Kidney epithelial cell (primary cell): Measurements from ENCODE around the gene BIK. TPM values are rescaled to one million over a fixed set of nuclear protein-coding genes. Genes with fewer than 3 reads are reported as not detected.

Experiments used
- DNase-seq: peaks from one replicate; pipeline ENCODE4 v3.0.0-alpha.2; 2010; ENCODE audit warnings: low read depth
- H3K27me3 ChIP-seq: 2 replicates; pipeline ENCODE4 v1.6.0; 2011; ENCODE audit warnings: low read length; ENCODE audit not compliant: control insufficient read depth, insufficient read depth
- H3K36me3 ChIP-seq: 2 replicates; pipeline ENCODE4 v1.5.1; 2011; ENCODE audit warnings: low read length; ENCODE audit not compliant: control insufficient read depth, insufficient read depth
- H3K4me3 ChIP-seq: 2 replicates; pipeline ENCODE4 v1.5.1; 2011; ENCODE audit warnings: low read depth, mild to moderate bottlenecking, control low read depth, low read length
- total RNA-seq: library from RNA; depleted of rRNA; stranded (reverse); fragments of >200 nt; gene quantifications from 2 replicates; pipeline ENCODE4 v1.2.3, GENCODE V29; 2015
- TF ChIP-seq, protein P1 (sequence below): IDR thresholded peaks from 2 replicates; pipeline ENCODE4 v1.5.1; 2011; ENCODE audit warnings: mild to moderate bottlenecking, moderate library complexity, low read length, control low read depth, inconsistent platforms; ENCODE audit not compliant: insufficient read depth, poor library complexity, severe bottlenecking

The BIK gene
- total RNA-seq, 1 donor from 2014 or later: 31.3 TPM

DNA sequence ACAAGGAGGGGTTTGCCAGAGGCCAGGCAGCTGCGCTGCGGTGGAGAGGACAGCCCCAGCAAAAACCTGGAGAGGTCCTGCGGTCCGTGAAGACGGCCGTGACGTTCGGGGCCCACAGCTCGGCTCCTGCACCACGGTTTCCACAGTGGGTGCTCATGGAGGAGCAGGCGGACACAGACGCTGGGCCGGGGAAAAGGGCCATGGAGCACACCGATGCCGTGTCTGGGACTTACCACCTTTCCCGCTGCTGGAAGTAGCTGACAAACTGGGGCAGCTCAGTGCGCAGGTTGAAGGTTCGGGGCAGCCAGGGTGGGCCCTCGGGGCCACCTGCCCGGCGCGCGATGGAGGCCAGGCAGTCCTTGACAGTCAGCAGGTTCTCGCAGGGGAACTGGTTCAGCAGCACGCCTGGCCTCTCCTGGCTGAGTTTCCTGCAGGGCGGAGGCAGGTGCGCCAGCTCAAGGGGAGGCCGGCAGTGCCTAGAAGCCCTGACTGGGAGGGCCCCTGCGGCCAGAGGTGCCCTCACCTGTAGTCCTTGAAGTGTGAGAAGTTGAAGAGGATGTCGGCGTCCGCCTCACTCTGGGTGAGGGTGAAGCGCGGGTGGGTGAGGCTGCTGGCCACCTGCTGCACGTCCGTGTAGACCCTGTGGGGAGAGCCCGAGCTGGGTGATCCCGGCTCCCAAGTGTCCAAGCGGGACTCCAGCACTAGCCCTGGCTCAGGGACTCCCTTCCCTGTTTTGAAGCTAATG, 63.6 kb downstream of the BIK start:
- TF ChIP-seq, protein P1, sequence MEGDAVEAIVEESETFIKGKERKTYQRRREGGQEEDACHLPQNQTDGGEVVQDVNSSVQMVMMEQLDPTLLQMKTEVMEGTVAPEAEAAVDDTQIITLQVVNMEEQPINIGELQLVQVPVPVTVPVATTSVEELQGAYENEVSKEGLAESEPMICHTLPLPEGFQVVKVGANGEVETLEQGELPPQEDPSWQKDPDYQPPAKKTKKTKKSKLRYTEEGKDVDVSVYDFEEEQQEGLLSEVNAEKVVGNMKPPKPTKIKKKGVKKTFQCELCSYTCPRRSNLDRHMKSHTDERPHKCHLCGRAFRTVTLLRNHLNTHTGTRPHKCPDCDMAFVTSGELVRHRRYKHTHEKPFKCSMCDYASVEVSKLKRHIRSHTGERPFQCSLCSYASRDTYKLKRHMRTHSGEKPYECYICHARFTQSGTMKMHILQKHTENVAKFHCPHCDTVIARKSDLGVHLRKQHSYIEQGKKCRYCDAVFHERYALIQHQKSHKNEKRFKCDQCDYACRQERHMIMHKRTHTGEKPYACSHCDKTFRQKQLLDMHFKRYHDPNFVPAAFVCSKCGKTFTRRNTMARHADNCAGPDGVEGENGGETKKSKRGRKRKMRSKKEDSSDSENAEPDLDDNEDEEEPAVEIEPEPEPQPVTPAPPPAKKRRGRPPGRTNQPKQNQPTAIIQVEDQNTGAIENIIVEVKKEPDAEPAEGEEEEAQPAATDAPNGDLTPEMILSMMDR: no peak
- no peak for DNase-seq
- Histone ChIP-seq H3K27me3 (no peaks in the 10 kb centered on the region), H3K36me3 (peaks cover 9% of the 10 kb centered on the region), H3K4me3 (no peak overlapping the region)

DNA sequence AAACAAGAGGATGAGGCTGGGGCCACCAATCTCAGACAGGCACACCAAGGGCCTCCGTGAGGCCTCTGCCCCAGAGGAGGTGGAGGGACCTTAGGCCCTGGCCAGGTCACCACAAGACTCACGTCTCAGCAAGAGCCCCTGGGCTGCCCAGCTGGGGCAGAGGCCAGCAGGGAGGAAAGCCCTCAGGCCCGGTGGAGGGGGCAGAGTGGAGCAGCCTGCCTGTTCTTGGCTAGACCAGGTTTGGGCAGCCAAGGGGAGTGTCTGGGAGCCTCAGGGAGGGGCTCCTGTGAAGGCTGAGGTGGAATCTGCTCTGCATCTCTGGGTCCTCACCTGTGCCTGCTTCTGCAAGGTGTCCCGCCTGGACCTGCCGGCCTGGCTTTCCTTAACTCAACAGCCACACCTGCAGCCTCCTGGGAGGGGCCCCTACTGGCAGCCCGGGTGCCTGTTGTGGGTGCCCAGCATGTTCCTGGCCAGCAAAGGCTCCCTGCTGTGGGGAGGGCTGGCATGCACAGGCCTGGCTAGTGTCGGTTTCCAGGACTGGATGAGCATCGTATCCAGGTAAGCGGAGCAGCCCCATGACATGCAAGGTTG, 64.5 kb downstream of the BIK start:
- H3K27me3 ChIP-seq: no peaks in the 10 kb centered on the region
- H3K4me3 ChIP-seq: no peak overlapping the region
- peaks cover 9% of the 10 kb centered on the region for H3K36me3 ChIP-seq
- DNase-seq: no peak
- TF ChIP-seq, protein P1: no peak

DNA sequence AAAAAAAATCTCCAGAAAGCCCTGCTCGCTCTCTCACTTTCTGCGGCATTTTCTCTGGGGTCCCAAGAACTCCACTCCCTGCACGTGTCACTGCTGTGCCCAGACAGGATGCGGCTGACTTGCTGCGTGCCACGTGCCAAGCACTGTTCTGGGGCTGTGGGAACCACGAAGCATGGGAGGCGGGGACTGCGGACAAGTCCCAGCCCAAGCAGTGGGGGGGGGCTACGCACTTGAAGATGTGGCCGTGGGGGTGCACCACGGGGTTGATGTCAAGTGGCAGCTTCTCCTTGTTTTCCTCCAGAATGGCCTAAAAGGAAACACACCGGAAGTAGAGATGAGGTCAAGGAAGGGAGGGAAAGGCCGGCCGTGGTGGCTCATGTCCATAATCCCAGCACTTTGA, 65.5 kb downstream of the BIK start:
- Histone ChIP-seq H3K4me3 (no peak overlapping the region), H3K36me3 (peaks cover 9% of the 10 kb centered on the region), H3K27me3 (no peaks in the 10 kb centered on the region)
- DNase-seq: no peak
- TF ChIP-seq, protein P1: no peak

DNA sequence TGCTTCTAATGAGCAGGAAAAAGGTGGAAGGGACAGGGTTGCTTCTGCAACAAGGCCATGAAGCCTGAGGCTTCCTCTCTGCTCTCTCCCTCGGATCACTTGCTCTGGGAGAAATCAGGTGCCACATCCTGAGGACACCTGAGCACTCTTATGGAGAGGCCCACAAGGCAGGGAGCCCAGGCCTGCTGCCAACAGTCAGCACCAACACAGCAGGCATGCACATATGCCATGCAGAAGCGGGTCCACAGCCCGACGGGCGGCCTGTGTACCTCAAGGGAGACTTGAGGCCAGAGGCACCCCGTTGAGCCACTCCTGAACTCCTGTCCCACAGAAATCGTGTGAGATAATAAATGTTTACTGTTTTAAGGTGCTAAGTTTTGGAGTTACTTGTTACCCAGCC, 66.9 kb downstream of the BIK start:
- no peak for DNase-seq
- H3K27me3 ChIP-seq: no peaks in the 10 kb centered on the region
- TF ChIP-seq, protein P1: no peak
- H3K4me3 ChIP-seq: no peak overlapping the region
- peaks cover 8% of the 10 kb centered on the region for H3K36me3 ChIP-seq

Other genes with a start within 250 kb of the BIK start
- 62.9 and 72.2 TPM in 2 replicates for gene PACSIN2, start 95.6 kb upstream of the BIK start, total RNA-seq
- gene TTLL1, start 21.4 kb upstream of the BIK start, total RNA-seq: 13.2 and 14.8 TPM in 2 replicates
- 32.8 and 32.9 TPM in 2 replicates for gene MCAT, start 32.6 kb downstream of the BIK start, total RNA-seq
- 394 and 515 TPM in 2 replicates for gene TSPO, start 40.8 kb downstream of the BIK start, total RNA-seq
- 46.2 and 55.1 TPM in 2 replicates for gene TTLL12, start 76.4 kb downstream of the BIK start, total RNA-seq
- gene SCUBE1, start 232.6 kb downstream of the BIK start, total RNA-seq: 0.04 and 0.82 TPM in 2 replicates